T-cell (primary cell): ENCODE measurements around the gene KCNMA1. TPM values are rescaled to one million over a fixed set of nuclear protein-coding genes. Genes with fewer than 3 reads are reported as not detected.
"Not testable (repeated sequence)": the region's sequence is repeated elsewhere in the genome, so short reads cannot be mapped to it uniquely, and the experiment has no call there.

Experiments
- ATAC-seq, 4 experiments: fragments of 200-7000 bp in 3 of 4; fragments of 150-1000 bp in 1 of 4; cut with Tn5 transposase; replicated peaks in 1 of 4; 1 replicate in 3 of 4; 2 replicates in 1 of 4; pipeline ENCODE4 v1.10.0; 2021; ENCODE audit warnings: moderate library complexity in 3 of 4, mild to moderate bottlenecking in 2 of 4, moderate number of reproducible peaks in 1 of 4
- CTCF ChIA-PET, 2 donors: fragments of 300-600 bp; sonication (Branson Sonifier 250); formaldehyde crosslinking; loops; one replicate each; lab custom pipeline; 2022; ENCODE audit warnings: antibody characterized with exemption in 2 of 2; lab: Charles Lee
- POLR2A ChIA-PET, 2 donors: fragments of 300-600 bp; sonication (Branson Sonifier 250); formaldehyde crosslinking; loops; one replicate each; lab custom pipeline; 2022; ENCODE audit warnings: antibody characterized with exemption in 2 of 2; lab: Charles Lee
- DNase-seq, 35 experiments: peaks; one replicate each; pipeline versions ENCODE4 v3.0.0 to v3.0.0-alpha.2; 2013 to 2023
- H3K27ac ChIP-seq: one replicate; pipeline ENCODE4 v1.5.1; 2013; ENCODE audit warnings: low read length
- H3K27me3 ChIP-seq, 2 experiments: replicated peaks in 1 of 2; 1 replicate in 1 of 2; 2 replicates in 1 of 2; pipeline versions ENCODE4 v1.6.1 to v1.7.0; 2013; ENCODE audit warnings: low read length in 1 of 2, mixed read lengths in 1 of 2; ENCODE audit not compliant: control insufficient read depth in 2 of 2, insufficient read depth in 2 of 2; ENCODE audit errors: extremely low read depth in 1 of 2
- H3K36me3 ChIP-seq, 2 donors: 1 replicate in 1 of 2; 2 replicates in 1 of 2; pipeline versions ENCODE4 v1.6.1 to v1.7.0; 2013; ENCODE audit warnings: low read length in 1 of 2; ENCODE audit not compliant: control insufficient read depth in 2 of 2, insufficient read depth in 1 of 2; ENCODE audit errors: extremely low read depth in 1 of 2
- H3K4me1 ChIP-seq, 2 experiments: 1 replicate in 1 of 2; 2 replicates in 1 of 2; pipeline versions ENCODE4 v1.6.1 to v1.7.0; 2013; ENCODE audit warnings: low read length in 2 of 2, mixed read lengths in 1 of 2; ENCODE audit not compliant: insufficient read depth in 2 of 2, control insufficient read depth in 1 of 2; ENCODE audit errors: extremely low read depth in 1 of 2
- H3K4me3 ChIP-seq, 2 donors: 1 replicate in 1 of 2; 2 replicates in 1 of 2; pipeline versions ENCODE4 v1.5.1 to v1.7.0; 2013; ENCODE audit warnings: mild to moderate bottlenecking in 2 of 2, low read length in 1 of 2, moderate library complexity in 1 of 2; ENCODE audit not compliant: control insufficient read depth in 1 of 2; ENCODE audit errors: extremely low read depth in 1 of 2
- H3K9me3 ChIP-seq: 2 replicates; pipeline ENCODE4 v1.7.0; 2013
- H3K27ac Mint-ChIP-seq, 2 donors: one replicate each; pipeline ENCODE4 v1.8.0; 2020 to 2021; ENCODE audit warnings: mild to moderate bottlenecking in 2 of 2, mixed read lengths in 2 of 2
- H3K27me3 Mint-ChIP-seq, 2 donors: one replicate each; pipeline ENCODE4 v1.8.0; 2021 to 2022; ENCODE audit warnings: mixed read lengths in 2 of 2
- H3K36me3 Mint-ChIP-seq: one replicate; pipeline ENCODE4 v1.8.0; 2021; ENCODE audit warnings: mixed read lengths
- H3K4me1 Mint-ChIP-seq, 3 donors: one replicate each; pipeline ENCODE4 v1.8.0; 2020 to 2022; ENCODE audit warnings: mixed read lengths in 3 of 3, mild to moderate bottlenecking in 1 of 3
- H3K4me3 Mint-ChIP-seq, 3 donors: one replicate each; pipeline ENCODE4 v1.8.0; 2020 to 2022; ENCODE audit warnings: mild to moderate bottlenecking in 3 of 3, mixed read lengths in 3 of 3, moderate library complexity in 3 of 3
- H3K9me3 Mint-ChIP-seq, 3 donors: one replicate each; pipeline ENCODE4 v1.8.0; 2020 to 2022; ENCODE audit warnings: mixed read lengths in 3 of 3
- WGBS: methylation state at CpG from one replicate; pipeline ENCODE4 v1.1.5; 2013; ENCODE audit warnings: missing lambda C conversion rate; ENCODE audit not compliant: insufficient coverage; 5-methylcytosine and 5-hydroxymethylcytosine counted together
- total RNA-seq, 35 experiments: library from RNA in 6 of 35; stranded (reverse) in 6 of 35; fragments of 120-200 nt in 1 of 35; gene quantifications; one replicate each; pipeline versions ENCODE4 v1.2.1 to v1.2.4 and lab custom pipeline; 2013 to 2026

Gene KCNMA1
- total RNA-seq, 5 donors from 2014 or later (not counting 1 experiment from before 2014, with no cell fraction given), result 0.14 to 1.6 (median 0.60) TPM

DNA sequence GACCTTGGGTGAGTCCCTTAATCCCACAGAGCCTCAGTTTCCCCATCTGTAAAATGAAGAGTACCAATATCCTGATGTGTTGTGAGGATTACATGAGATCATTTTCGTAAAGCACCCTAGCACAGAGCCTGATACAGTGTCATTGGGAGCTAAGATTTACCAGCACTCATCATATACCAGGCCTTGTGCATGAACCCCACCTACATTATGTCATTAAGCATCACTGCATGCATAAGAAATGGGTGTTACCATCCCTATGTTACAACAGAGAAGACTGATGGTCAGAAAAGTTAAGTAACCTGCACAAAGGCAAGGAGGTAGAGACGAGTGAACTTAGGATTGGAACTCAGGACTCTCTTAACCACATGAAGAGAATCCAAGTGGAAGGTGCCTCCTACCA lies 290.6 kb downstream of the KCNMA1 start:
- Mint-ChIP-seq H3K4me1 (no peaks in the 10 kb centered on the region), H3K9me3 (peaks cover 0 to 3% (median 0%) of the 10 kb centered on the region in 3 donors), H3K27me3 (peaks cover 0 to 10% of the 10 kb centered on the region in 2 donors), H3K36me3 (no peaks in the 10 kb centered on the region), H3K27ac (no peak overlapping the region), H3K4me3 (no peak overlapping the region)
- ATAC-seq (no peak), DNase-seq (no peak)
- Histone ChIP-seq H3K9me3 (no peaks in the 10 kb centered on the region), H3K4me3 (no peak overlapping the region), H3K27me3 (peaks cover 0 to 3% of the 10 kb centered on the region in 2 experiments), H3K27ac (no peak overlapping the region), H3K4me1 (no peaks in the 10 kb centered on the region), H3K36me3 (no peaks in the 10 kb centered on the region)
- CTCF ChIA-PET, result no interaction called here
- WGBS, result no CpG with 5 or more reads among the region's 2 CpGs
- POLR2A ChIA-PET, result no interaction called here

DNA sequence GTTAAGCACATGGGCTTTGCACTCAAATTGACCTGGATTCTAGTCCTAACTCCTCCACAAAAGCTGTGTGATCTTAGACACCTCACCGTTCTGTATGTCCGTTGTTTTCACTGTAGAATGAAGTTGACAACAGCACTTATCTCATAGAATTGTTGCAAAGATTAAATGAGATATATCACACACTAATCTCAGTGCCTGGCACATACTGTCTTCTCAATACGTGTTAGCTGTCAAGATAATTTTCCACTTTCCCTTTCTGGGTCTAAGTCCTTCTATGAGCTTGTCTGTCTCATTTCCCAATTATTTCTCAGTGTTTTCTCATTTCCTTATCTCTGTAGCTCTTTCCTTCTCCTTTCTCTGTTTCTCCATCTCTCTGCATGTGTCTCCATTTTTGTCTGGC lies 296.6 kb downstream of the KCNMA1 start:
- H3K27me3 ChIP-seq, result peaks cover 0 to 12% of the 10 kb centered on the region in 2 experiments
- 83% methylated on average over 1 of the region's 3 CpGs for WGBS

DNA sequence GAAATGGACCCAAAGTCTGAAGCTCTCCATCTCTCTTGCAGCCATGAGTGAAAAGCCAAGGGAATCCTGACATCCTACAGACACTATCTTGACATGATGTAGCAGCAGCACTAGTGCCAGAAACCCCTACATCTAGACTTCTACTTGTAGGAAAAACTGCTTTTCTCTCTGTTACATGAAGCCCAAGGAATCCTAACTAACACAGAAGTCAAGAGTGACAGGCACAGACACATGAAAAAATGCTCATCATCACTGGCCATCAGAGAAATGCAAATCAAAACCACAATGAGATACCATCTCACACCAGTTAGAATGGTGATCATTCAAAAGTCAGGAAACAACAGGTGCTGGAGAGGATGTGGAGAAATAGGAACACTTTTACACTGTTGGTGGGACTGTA lies 297.7 kb downstream of the KCNMA1 start:
- CTCF ChIA-PET, H3K27ac ChIP-seq, H3K4me1 Mint-ChIP-seq, H3K36me3 Mint-ChIP-seq, ATAC-seq, H3K4me3 ChIP-seq, H3K36me3 ChIP-seq, POLR2A ChIA-PET, H3K27ac Mint-ChIP-seq, H3K4me3 Mint-ChIP-seq, H3K9me3 ChIP-seq, H3K27me3 Mint-ChIP-seq, DNase-seq, H3K9me3 Mint-ChIP-seq, H3K4me1 ChIP-seq: not testable (repeated sequence)
- peaks cover 0 to 12% of the 10 kb centered on the region in 2 experiments for H3K27me3 ChIP-seq

More for the DNA sequence above, 296.6 kb downstream of the KCNMA1 start:
- Histone ChIP-seq H3K36me3 (no peaks in the 10 kb centered on the region), H3K4me3 (no peak overlapping the region), H3K4me1 (no peaks in the 10 kb centered on the region), H3K27ac (no peak overlapping the region), H3K9me3 (no peaks in the 10 kb centered on the region)
- no peak overlapping the region for H3K27ac Mint-ChIP-seq
- H3K27me3 Mint-ChIP-seq, result peaks cover 0 to 11% of the 10 kb centered on the region in 2 donors
- H3K36me3 Mint-ChIP-seq, result no peaks in the 10 kb centered on the region
- POLR2A ChIA-PET, result no interaction called here
- H3K4me1 Mint-ChIP-seq, result no peaks in the 10 kb centered on the region
- CTCF ChIA-PET, result no interaction called here
- DNase-seq (no peak), ATAC-seq (no peak)
- H3K9me3 Mint-ChIP-seq, result peaks cover 0 to 3% (median 3%) of the 10 kb centered on the region in 3 donors
- no peak overlapping the region for H3K4me3 Mint-ChIP-seq

DNA sequence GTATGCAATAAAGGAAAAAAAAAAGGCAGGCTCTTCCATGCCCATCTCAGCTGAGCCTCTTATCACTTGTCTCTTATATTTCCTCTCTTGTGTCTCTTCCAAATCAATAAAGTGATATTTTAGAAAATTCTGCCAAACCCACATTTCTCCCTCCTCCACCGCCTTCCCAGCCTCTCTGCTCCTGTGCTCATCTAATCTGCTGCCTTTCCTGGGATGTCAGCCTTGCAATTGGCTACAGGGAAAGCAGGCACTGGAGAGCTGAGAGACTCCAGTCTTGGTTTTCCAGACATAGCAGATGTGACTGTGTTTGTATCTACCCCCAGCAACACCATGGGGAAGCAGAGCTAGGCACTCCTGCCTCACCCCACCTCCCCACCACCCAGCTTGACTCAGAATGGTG lies 298.4 kb downstream of the KCNMA1 start:
- H3K4me3 ChIP-seq, result no peak overlapping the region
- H3K27me3 ChIP-seq, result peaks cover 0 to 12% of the 10 kb centered on the region in 2 experiments
- POLR2A ChIA-PET, result no interaction called here
- Mint-ChIP-seq H3K9me3 (peaks cover 0 to 3% (median 0%) of the 10 kb centered on the region in 3 donors), H3K4me3 (no peak overlapping the region), H3K36me3 (no peaks in the 10 kb centered on the region), H3K27ac (no peak overlapping the region), H3K27me3 (peaks cover 0 to 7% of the 10 kb centered on the region in 2 donors), H3K4me1 (no peaks in the 10 kb centered on the region)
- H3K27ac ChIP-seq, result no peak overlapping the region
- 63% methylated on average over 1 of the region's 1 CpG for WGBS
- H3K9me3 ChIP-seq, result no peaks in the 10 kb centered on the region
- H3K36me3 ChIP-seq, result no peaks in the 10 kb centered on the region
- no peak for DNase-seq
- CTCF ChIA-PET, result no interaction called here
- ATAC-seq, result no peak
- no peaks in the 10 kb centered on the region for H3K4me1 ChIP-seq

DNA sequence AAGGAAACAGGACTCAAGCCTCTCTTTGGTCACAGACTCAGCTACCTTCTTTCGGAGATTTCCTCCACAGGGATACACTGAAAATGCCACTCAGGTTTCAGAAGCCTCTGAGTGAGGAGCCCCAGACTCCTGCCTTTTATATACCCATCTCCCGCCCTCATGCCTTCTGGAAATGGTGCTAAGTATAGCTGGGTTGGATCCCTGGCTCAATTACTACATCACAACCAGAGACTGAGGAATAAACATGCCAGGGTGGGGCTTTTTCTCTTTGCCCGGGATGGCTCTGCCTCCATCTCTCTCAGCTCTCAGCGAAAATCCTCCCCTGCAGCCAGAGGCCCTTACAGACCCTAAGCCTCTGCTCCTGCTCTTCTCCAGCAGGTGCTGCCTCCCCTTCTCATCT lies 299.5 kb downstream of the KCNMA1 start:
- H3K9me3 Mint-ChIP-seq, result peaks cover 0 to 3% (median 0%) of the 10 kb centered on the region in 3 donors
- H3K27ac Mint-ChIP-seq, result no peak overlapping the region
- 78% methylated on average over 2 of the region's 4 CpGs for WGBS
- Histone ChIP-seq H3K36me3 (no peaks in the 10 kb centered on the region), H3K4me3 (no peak overlapping the region), H3K4me1 (no peaks in the 10 kb centered on the region), H3K27me3 (peaks cover 0 to 9% of the 10 kb centered on the region in 2 experiments), H3K9me3 (no peaks in the 10 kb centered on the region), H3K27ac (no peak overlapping the region)
- ATAC-seq, result no peak
- H3K27me3 Mint-ChIP-seq, result peaks cover 0 to 7% of the 10 kb centered on the region in 2 donors
- CTCF ChIA-PET, result no interaction called here
- H3K4me3 Mint-ChIP-seq, result no peak overlapping the region
- no peaks in the 10 kb centered on the region for H3K4me1 Mint-ChIP-seq
- POLR2A ChIA-PET, result no interaction called here
- no peaks in the 10 kb centered on the region for H3K36me3 Mint-ChIP-seq
- DNase-seq, result no peak

DNA sequence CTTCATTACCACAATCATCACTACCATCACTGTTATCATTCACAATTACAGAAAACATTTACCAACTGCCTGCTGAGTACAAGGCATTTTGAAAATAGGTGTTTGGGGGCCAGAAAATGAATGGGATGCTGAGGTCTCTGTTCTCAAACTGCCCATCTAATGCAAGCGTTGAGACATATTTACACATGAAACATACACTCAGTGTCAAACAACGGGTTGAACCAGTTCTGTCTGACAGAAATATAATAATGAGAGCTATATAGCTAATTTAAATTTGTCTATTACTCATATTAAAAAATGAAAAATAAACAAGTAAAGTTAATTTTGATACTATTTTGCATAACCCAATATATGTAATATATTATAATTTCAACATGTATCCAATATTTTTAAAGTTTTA lies 303.1 kb downstream of the KCNMA1 start:
- H3K36me3 ChIP-seq, result no peaks in the 10 kb centered on the region
- ATAC-seq, result no peak
- no CpG with 5 or more reads among the region's 2 CpGs for WGBS
- no peaks in the 10 kb centered on the region for H3K4me1 ChIP-seq
- peaks cover 0 to 6% of the 10 kb centered on the region in 2 donors for H3K27me3 Mint-ChIP-seq
- H3K27ac ChIP-seq, result no peak overlapping the region
- no peak for DNase-seq
- CTCF ChIA-PET, result no interaction called here
- H3K4me1 Mint-ChIP-seq, result no peaks in the 10 kb centered on the region
- peaks cover 0 to 6% of the 10 kb centered on the region in 2 experiments for H3K27me3 ChIP-seq
- no peak overlapping the region for H3K27ac Mint-ChIP-seq
- H3K9me3 ChIP-seq, result no peaks in the 10 kb centered on the region
- no peaks in the 10 kb centered on the region for H3K36me3 Mint-ChIP-seq
- peaks cover 0 to 2% (median 0%) of the 10 kb centered on the region in 3 donors for H3K9me3 Mint-ChIP-seq
- POLR2A ChIA-PET, result no interaction called here
- no peak overlapping the region for H3K4me3 ChIP-seq
- no peak overlapping the region for H3K4me3 Mint-ChIP-seq
